ENCODE data around the gene EPHB4. TPM values are rescaled to one million over a fixed set of nuclear protein-coding genes. Genes with fewer than 3 reads are reported as not detected.

The EPHB4 gene
- total RNA-seq, 1 donor from 2014 or later = 99.1 TPM

DNA sequence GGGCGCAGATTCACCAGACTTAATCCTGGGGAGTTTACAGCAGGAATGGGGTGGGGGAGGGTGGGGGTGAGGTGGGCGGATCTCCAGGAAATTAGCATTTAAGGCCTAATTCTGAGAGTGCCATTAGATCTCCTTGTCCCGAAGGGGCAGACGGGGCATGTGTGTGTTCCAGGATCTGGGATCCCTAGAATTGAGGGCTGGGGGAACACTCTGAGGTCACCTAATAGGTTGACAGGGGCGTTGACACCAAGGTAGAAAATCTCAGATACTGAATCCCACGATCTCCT is 9.4 kb upstream of the EPHB4 start:
- no peak for DNase-seq (ENCODE audit: low read depth)

DNA sequence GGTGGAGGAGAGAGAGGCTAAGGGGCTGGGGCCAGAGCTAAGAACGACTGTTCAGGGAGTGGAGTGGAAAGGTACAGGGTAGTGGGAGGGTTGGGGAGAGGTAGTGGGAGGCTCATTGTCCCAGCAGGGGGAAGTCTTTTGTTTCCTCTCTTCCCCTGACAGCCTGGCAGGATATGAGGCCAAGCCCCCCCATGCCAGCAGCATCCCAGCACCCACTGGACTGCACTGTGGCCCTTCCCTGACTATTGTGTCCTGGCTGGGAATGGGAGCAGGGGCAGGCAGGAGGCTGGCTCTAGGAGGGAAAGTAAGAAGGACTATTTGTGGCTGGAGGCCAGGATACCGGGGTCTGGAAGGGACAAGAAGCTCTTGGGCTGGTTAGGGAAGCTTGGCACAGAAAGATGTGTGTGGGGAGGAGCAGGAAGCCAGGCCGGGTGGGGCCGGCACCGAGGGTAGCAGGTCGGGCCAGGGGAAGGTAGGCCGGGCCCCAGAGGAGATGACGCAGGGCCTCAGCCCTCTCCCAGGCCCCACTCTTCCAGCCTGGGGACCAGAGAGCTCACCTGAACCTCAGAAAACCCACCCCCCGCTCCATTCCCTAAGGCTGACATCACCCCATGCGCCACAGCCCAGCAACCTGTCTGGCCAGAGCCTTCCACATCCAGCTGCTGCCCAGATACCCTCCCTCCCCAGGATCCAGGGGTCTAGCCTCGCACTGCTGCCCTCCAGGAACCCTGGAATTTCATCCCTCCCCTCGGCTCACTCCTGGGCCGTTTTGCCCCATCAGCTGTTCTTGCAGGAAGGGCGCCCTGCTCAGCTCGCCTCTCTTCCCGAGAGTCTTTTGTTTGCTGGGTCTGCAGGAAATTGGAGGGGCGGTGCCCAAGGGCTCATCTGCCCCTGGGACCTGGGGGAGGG is 8.8 kb upstream of the EPHB4 start:
- no peak for DNase-seq (ENCODE audit: low read depth)
- peak overlapping the region; percentile 16 for H3K4me3 ChIP-seq (ENCODE audit: low read depth, low read length)
- no peak for TF ChIP-seq CTCF (conservative IDR thresholded peaks at IDR 0.05; ENCODE audit: low read depth, low read length)

More for the DNA sequence above, 9.4 kb upstream of the EPHB4 start:
- peak overlapping the region; percentile 43 for H3K4me3 ChIP-seq (ENCODE audit: low read depth, low read length)
- no peak for TF ChIP-seq CTCF (conservative IDR thresholded peaks at IDR 0.05; ENCODE audit: low read depth, low read length)

GRCh38 chr7:100832281-100832633 is 4.9 kb upstream of the EPHB4 start:
- TF ChIP-seq CTCF (conservative IDR thresholded peaks at IDR 0.05; ENCODE audit: low read depth, low read length) = no peak
- no peak overlapping the region for H3K4me3 ChIP-seq (ENCODE audit: low read depth, low read length)
- no peak for DNase-seq (ENCODE audit: low read depth)

GRCh38 chr7:100830396-100830795 is 3.1 kb upstream of the EPHB4 start:
- no peak for TF ChIP-seq CTCF (conservative IDR thresholded peaks at IDR 0.05; ENCODE audit: low read depth, low read length)
- no peak overlapping the region for H3K4me3 ChIP-seq (ENCODE audit: low read depth, low read length)
- no peak for DNase-seq (ENCODE audit: low read depth)

DNA sequence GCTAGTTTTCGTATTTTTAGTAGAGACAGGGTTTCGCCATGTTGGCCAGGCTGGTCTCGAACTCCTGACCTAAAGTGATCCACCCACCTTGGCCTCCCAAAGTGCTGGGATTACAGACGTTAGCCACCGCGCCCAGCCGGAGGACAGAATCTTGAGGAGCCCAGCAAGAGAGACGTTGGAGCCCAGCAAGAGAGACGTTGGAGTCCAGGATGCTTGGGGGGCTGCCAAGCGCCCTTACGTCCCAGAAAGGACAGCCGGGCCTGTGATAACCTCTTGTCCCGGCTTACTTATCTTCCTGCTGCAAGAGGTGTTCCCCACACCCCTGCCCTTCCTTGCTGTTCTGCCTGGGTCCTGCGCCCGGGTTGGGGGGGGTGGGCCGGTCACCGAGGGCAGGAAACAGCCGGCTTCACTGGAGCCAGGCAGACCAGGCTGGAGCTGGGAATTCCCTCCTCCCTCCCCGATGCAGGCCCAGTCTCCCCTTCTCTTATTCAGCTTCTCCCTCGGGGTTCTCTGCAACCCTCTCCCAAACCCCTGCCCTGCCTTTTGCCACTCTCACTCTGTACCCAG is 1.9 kb upstream of the EPHB4 start:
- no peak for DNase-seq (ENCODE audit: low read depth)
- TF ChIP-seq CTCF (conservative IDR thresholded peaks at IDR 0.05; ENCODE audit: low read depth, low read length) = no peak
- H3K4me3 ChIP-seq (ENCODE audit: low read depth, low read length) = no peak overlapping the region

- DNase-seq (ENCODE audit: low read depth) = no peak
- peak overlapping the region; percentile 65 for H3K4me3 ChIP-seq (ENCODE audit: low read depth, low read length)
- no peak for TF ChIP-seq CTCF (conservative IDR thresholded peaks at IDR 0.05; ENCODE audit: low read depth, low read length)
Observed at GRCh38 chr7:100826514-100827329, 601 bp downstream of the EPHB4 start.

All from epithelial cell of proximal tubule (primary cell).